C4-2B (cell line): ENCODE results near the gene IL27RA.
"Not testable (repeated sequence)": the region's sequence is repeated elsewhere in the genome, so short reads cannot be mapped to it uniquely, and the experiment has no call there.

ENCODE experiments used
- CTCF ChIP-seq: fragments of 450-650 bp; conservative IDR thresholded peaks from 2 replicates; pipeline ENCODE4 v1.5.1; 2017; ENCODE audit warnings: mild to moderate bottlenecking
- ZFX ChIP-seq: fragments of 450-650 bp; IDR thresholded peaks from 2 replicates; pipeline ENCODE4 v1.6.1; 2017

DNA sequence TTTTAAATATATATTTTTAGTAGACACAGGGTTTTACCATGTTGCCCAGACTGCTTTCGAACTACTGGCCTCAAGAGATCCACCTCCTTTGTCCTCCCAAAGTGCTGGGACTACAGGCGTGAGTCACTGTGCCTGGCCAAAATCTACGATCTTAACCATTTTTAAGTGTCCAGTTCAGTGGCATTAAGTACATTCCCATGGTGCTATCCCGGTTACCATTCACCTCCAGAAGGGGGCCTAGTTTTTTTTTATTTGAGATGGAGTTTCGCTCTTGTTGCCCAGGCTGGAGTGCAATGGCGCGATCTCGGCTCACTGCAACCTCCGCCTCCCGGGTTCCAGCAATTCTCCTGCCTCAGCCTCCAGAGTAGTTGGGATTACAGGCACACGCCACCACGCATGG lies 3.6 kb downstream of the IL27RA start:
- not testable (repeated sequence) for TF ChIP-seq CTCF, ZFX
